SU-DHL-6 (cell line): ENCODE measurements around the gene BAIAP3.

Source experiments
- H2AFZ ChIP-seq: fragments of 200-600 bp; sonication (generic); 2 replicates; pipeline ENCODE4 v1.6.1; 2014; ENCODE audit warnings: low read depth, mild to moderate bottlenecking, moderate library complexity, mixed read lengths, antibody characterized with exemption, low read length; ENCODE audit not compliant: severe bottlenecking
- H3F3A ChIP-seq: fragments of 200-600 bp; shearing (Covaris generic); 2 replicates; pipeline ENCODE4 v1.6.0; 2016; ENCODE audit warnings: antibody characterized with exemption, mild to moderate bottlenecking; ENCODE audit not compliant: insufficient read depth
- H3K27ac ChIP-seq: fragments of 200-600 bp; sonication (generic); 2 replicates; pipeline ENCODE4 v1.5.1; 2016; ENCODE audit warnings: low read depth, mild to moderate bottlenecking, low read length, moderate library complexity, mixed read lengths
- H3K27me3 ChIP-seq: fragments of 200-600 bp; sonication (generic), shearing (Covaris generic); 2 replicates; pipeline ENCODE4 v1.6.0; 2014; ENCODE audit warnings: mild to moderate bottlenecking, low read length
- H3K36me3 ChIP-seq: fragments of 200-600 bp; sonication (generic); 2 replicates; pipeline ENCODE4 v1.6.1; 2014; ENCODE audit warnings: mild to moderate bottlenecking, low read length, mixed read lengths
- H3K4me2 ChIP-seq: fragments of 300-600, 200-600 bp; shearing (Covaris generic), sonication (generic); 2 replicates; pipeline ENCODE4 v1.6.0; 2014; ENCODE audit warnings: low read length, low read depth, mild to moderate bottlenecking; ENCODE audit not compliant: poor library complexity, severe bottlenecking
- H3K4me3 ChIP-seq: fragments of 200-600 bp; sonication (generic); 2 replicates; pipeline ENCODE4 v1.5.1; 2014; ENCODE audit warnings: antibody characterized with exemption, low read length, mild to moderate bottlenecking, mixed read lengths; ENCODE audit not compliant: insufficient read depth, poor library complexity, severe bottlenecking
- H3K79me2 ChIP-seq: fragments of 200-600 bp; sonication (generic); 2 replicates; pipeline ENCODE4 v1.6.1; 2014; ENCODE audit warnings: mild to moderate bottlenecking, low read length, moderate library complexity; ENCODE audit not compliant: insufficient read depth
- H3K9ac ChIP-seq: fragments of 200-600 bp; sonication (generic); 2 replicates; pipeline ENCODE4 v1.7.0; 2014; ENCODE audit warnings: mild to moderate bottlenecking, low read length
- H3K9me2 ChIP-seq: fragments of 200-600 bp; sonication (generic); replicated peaks from 2 replicates; pipeline ENCODE4 v1.6.1; 2014; ENCODE audit warnings: low read length; ENCODE audit not compliant: insufficient read depth
- H3K9me3 ChIP-seq: fragments of 200-600 bp; sonication (generic); 2 replicates; pipeline ENCODE4 v1.6.1; 2014; ENCODE audit warnings: low read length, mixed read lengths; ENCODE audit not compliant: insufficient read depth
- H4K20me1 ChIP-seq: fragments of 200-600 bp; sonication (generic); 2 replicates; pipeline ENCODE4 v1.6.1; 2014; ENCODE audit warnings: low read depth, mild to moderate bottlenecking, antibody characterized with exemption, low read length, moderate library complexity, mixed read lengths
- EZH2phosphoT487 ChIP-seq: fragments of 200-600 bp; sonication (generic), shearing (Covaris generic); conservative IDR thresholded peaks from 2 replicates; pipeline ENCODE4 v1.6.1; 2018; ENCODE audit warnings: mild to moderate bottlenecking, antibody characterized with exemption, low read length, moderate library complexity, mixed read lengths
- TF ChIP-seq, protein P1 (sequence below): fragments of 200-600 bp; sonication (generic); IDR thresholded peaks from one replicate; pipeline ENCODE4 v1.5.1; 2017; ENCODE audit warnings: antibody characterized with exemption, mild to moderate bottlenecking, low read length, moderate library complexity; ENCODE audit not compliant: insufficient read depth, poor library complexity, severe bottlenecking

Gene BAIAP3

DNA sequence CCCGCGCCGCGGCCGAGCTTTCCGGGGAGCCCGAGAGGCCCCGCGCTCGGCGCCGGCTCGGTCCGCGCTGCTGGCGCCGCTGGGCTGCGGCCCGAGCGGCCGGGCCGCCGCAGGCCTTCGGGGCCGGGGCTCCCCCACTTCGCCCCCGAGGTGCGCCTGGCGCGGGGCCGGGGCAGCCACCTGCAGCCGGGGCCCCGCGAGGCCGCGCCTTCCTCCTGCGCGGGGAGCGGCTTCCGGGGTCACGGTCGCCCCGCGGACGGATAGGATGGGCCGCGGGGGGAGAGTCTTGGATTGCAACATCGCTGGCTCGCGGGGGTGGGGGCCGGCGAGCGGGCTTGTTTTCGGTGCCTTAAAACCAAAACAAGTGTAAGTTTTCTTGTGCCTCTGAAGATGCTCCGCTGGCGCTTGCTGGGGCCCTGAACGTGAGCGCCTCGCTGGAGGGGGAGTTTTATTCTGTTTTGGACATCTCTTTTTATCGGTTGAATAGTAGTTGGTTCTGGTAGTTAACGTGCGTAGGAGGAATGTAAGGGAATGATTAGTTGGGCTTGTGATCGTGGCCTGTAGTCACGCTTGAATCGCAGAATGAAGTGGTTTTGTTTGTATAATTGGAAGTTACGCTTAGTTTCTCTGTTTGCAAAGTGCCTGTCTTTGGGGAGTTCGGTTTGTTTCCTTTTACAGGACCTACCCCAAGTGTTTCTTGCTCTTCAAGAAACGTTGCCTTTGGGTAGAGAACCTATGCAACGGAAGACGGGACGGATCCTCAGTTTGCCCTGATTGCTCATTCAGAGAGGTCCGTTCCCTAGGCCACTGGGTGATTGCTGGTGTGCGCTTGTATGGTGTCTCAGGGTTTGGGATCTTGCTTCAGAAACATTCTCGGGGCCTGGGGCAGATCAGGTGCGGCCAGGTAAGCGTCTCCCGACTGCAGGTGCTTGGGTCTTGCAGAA is 23.3 kb upstream of the BAIAP3 start:
- no peaks in the 10 kb centered on the region for H3K27me3 ChIP-seq
- TF ChIP-seq, protein P1, sequence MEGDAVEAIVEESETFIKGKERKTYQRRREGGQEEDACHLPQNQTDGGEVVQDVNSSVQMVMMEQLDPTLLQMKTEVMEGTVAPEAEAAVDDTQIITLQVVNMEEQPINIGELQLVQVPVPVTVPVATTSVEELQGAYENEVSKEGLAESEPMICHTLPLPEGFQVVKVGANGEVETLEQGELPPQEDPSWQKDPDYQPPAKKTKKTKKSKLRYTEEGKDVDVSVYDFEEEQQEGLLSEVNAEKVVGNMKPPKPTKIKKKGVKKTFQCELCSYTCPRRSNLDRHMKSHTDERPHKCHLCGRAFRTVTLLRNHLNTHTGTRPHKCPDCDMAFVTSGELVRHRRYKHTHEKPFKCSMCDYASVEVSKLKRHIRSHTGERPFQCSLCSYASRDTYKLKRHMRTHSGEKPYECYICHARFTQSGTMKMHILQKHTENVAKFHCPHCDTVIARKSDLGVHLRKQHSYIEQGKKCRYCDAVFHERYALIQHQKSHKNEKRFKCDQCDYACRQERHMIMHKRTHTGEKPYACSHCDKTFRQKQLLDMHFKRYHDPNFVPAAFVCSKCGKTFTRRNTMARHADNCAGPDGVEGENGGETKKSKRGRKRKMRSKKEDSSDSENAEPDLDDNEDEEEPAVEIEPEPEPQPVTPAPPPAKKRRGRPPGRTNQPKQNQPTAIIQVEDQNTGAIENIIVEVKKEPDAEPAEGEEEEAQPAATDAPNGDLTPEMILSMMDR: no peak
- no peak for TF ChIP-seq EZH2phosphoT487
- H3K9ac ChIP-seq: peak overlapping the region; percentile 81
- H3K4me2 ChIP-seq: peak overlapping the region; percentile 79
- H3K79me2 ChIP-seq: peaks cover 53% of the 10 kb centered on the region
- no peaks in the 10 kb centered on the region for H3K36me3 ChIP-seq
- peak overlapping the region; percentile 79 for H3K27ac ChIP-seq
- peaks cover 6% of the 10 kb centered on the region for H3F3A ChIP-seq
- no peak overlapping the region for H2AFZ ChIP-seq
- no peaks in the 10 kb centered on the region for H3K9me2 ChIP-seq
- H3K4me3 ChIP-seq: peak overlapping the region; percentile 79
- peaks cover 21% of the 10 kb centered on the region for H4K20me1 ChIP-seq
- no peaks in the 10 kb centered on the region for H3K9me3 ChIP-seq

DNA sequence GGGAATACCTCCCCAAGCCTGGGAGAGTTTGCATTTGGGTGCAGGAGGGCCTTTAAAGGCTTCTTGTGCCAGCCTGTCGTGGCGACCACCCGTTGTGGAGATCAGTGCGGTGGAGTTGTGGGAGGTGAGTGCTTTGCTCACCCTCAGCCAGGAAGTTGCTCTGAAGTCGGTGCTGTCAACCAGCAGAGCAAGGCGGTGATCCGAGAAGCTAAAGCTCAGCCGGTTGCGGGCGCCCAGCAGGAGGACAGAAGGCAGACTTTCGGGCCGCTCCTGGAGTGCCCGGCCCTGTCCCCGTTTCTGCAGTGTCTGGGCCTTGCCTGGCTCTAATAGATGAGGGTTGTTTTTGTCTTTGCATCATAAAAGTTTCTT is 22.6 kb upstream of the BAIAP3 start:
- H3K27ac ChIP-seq: no peak overlapping the region

DNA sequence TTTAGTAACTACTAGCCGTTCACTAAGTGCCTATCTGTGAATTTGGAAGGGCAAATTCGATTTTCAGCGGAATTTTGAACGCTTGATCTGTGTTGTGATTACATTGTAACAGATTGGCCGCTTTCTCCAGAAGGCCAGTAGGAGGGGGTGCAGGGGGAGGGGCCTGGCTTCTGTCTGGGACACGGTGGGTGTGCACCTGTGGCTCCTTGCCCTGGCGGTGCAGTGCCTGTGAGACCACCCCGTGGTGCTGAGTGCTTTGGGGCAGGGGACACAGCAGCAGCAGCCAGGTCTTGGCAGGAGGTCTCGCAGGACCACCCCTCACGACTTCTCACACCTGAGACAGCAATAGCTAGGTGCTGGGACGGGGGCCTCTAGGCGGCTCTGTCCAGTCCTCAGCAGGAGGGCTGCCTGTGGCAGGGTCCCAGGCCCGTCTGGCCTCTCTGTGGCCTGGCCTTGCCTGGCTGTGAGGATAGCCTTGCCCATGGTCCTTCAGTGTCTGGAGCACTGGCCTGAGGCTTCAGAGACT is 22.2 kb upstream of the BAIAP3 start:
- Histone ChIP-seq H3K36me3 (no peaks in the 10 kb centered on the region; the same call in 1 of the 2 replicates), H4K20me1 (peaks cover 21% of the 10 kb centered on the region), H2AFZ (no peak overlapping the region), H3F3A (peaks cover 4% of the 10 kb centered on the region), H3K9ac (peak overlapping the region; percentile 81), H3K4me3 (peak overlapping the region; percentile 79), H3K9me3 (no peaks in the 10 kb centered on the region), H3K27me3 (no peaks in the 10 kb centered on the region), H3K4me2 (peak overlapping the region; percentile 79), H3K27ac (no peak overlapping the region), H3K9me2 (no peaks in the 10 kb centered on the region), H3K79me2 (peaks cover 61% of the 10 kb centered on the region)
- TF ChIP-seq, protein P1: no peak
- TF ChIP-seq EZH2phosphoT487: no peak

More for the DNA sequence above, 22.6 kb upstream of the BAIAP3 start:
- peak overlapping the region; percentile 79 for H3K4me3 ChIP-seq
- no peak overlapping the region for H2AFZ ChIP-seq
- H3K4me2 ChIP-seq: peak overlapping the region; percentile 79
- no peak for TF ChIP-seq EZH2phosphoT487
- TF ChIP-seq, protein P1: no peak
- no peaks in the 10 kb centered on the region for H3K9me3 ChIP-seq
- H3K9ac ChIP-seq: peak overlapping the region; percentile 81
- H3F3A ChIP-seq: peaks cover 4% of the 10 kb centered on the region
- peaks cover 21% of the 10 kb centered on the region for H4K20me1 ChIP-seq
- peaks cover 59% of the 10 kb centered on the region for H3K79me2 ChIP-seq
- no peaks in the 10 kb centered on the region for H3K9me2 ChIP-seq
- H3K27me3 ChIP-seq: no peaks in the 10 kb centered on the region
- H3K36me3 ChIP-seq: no peaks in the 10 kb centered on the region; the same call in 1 of the 2 replicates
